NT2/D1 (cell line): ENCODE measurements around the gene RAE1.
A peak's percentile ranks its signal among the peaks of the same experiment; 100 is the strongest.

ENCODE experiments used
- DNase-seq: peaks from one replicate; pipeline ENCODE4 v3.0.0-alpha.2; 2011; ENCODE audit warnings: low read depth, low spot score
- H3K27me3 ChIP-seq: 2 replicates; pipeline ENCODE4 v1.6.0; 2011; ENCODE audit warnings: mild to moderate bottlenecking; ENCODE audit not compliant: insufficient read length, insufficient read depth
- H3K36me3 ChIP-seq: 2 replicates; pipeline ENCODE4 v1.6.1; 2011; ENCODE audit warnings: mild to moderate bottlenecking, low read length, mixed read lengths; ENCODE audit not compliant: insufficient read depth, insufficient read length
- H3K4me1 ChIP-seq: 2 replicates; pipeline ENCODE4 v1.5.1; 2011; ENCODE audit not compliant: insufficient read depth, insufficient read length
- H3K4me3 ChIP-seq: 2 replicates; pipeline ENCODE4 v1.5.1; 2011; ENCODE audit warnings: low read depth; ENCODE audit not compliant: insufficient read length
- H3K9ac ChIP-seq: 2 replicates; pipeline ENCODE4 v1.6.0; 2011; ENCODE audit warnings: low read depth; ENCODE audit not compliant: insufficient read length
- H3K9me3 ChIP-seq: 2 replicates; pipeline ENCODE4 v1.5.1; 2011; ENCODE audit warnings: mild to moderate bottlenecking, low read length; ENCODE audit not compliant: insufficient read depth
- SUZ12 ChIP-seq: IDR thresholded peaks from 2 replicates; pipeline ENCODE4 v1.6.1; 2011; ENCODE audit not compliant: insufficient read length, insufficient read depth; ENCODE audit errors: extremely low read depth
- YY1 ChIP-seq: IDR thresholded peaks from 2 replicates; pipeline ENCODE4 v1.6.1; 2011; ENCODE audit not compliant: insufficient read length, insufficient read depth
- ZNF274 ChIP-seq: IDR thresholded peaks from 2 replicates; pipeline ENCODE4 v1.6.1; 2011; ENCODE audit warnings: mild to moderate bottlenecking, low read depth, low read length

Gene RAE1

GRCh38 chr20:57410398-57410920 is 59.4 kb downstream of the RAE1 start:
- TF ChIP-seq ZNF274, result no peak
- no peak for TF ChIP-seq YY1
- TF ChIP-seq SUZ12, result no peak

GRCh38 chr20:57410924-57411323 is 59.9 kb downstream of the RAE1 start:
- Histone ChIP-seq H3K9me3 (no peaks in the 10 kb centered on the region), H3K36me3 (peaks cover 40% of the 10 kb centered on the region), H3K4me1 (peaks cover 46% of the 10 kb centered on the region), H3K9ac (no peak overlapping the region), H3K27me3 (no peaks in the 10 kb centered on the region), H3K4me3 (no peak overlapping the region)
- TF ChIP-seq ZNF274 (no peak), YY1 (no peak), SUZ12 (no peak)
- DNase-seq, result no peak

More at GRCh38 chr20:57410398-57410920, 59.4 kb downstream of the RAE1 start:
- H3K9ac ChIP-seq, result peak overlapping the region; percentile 21
- no peaks in the 10 kb centered on the region for H3K9me3 ChIP-seq
- no peak for DNase-seq
- no peak overlapping the region for H3K4me3 ChIP-seq
- H3K4me1 ChIP-seq, result peaks cover 43% of the 10 kb centered on the region
- H3K27me3 ChIP-seq, result no peaks in the 10 kb centered on the region
- H3K36me3 ChIP-seq, result peaks cover 44% of the 10 kb centered on the region

GRCh38 chr20:57411406-57412283 is 60.6 kb downstream of the RAE1 start:
- TF ChIP-seq ZNF274 (no peak), YY1 (no peak), SUZ12 (no peak)
- H3K9me3 ChIP-seq, result no peaks in the 10 kb centered on the region
- no peak for DNase-seq
- no peaks in the 10 kb centered on the region for H3K27me3 ChIP-seq
- H3K4me3 ChIP-seq, result no peak overlapping the region
- H3K9ac ChIP-seq, result no peak overlapping the region
- H3K36me3 ChIP-seq, result peaks cover 34% of the 10 kb centered on the region
- H3K4me1 ChIP-seq, result peaks cover 46% of the 10 kb centered on the region

GRCh38 chr20:57412347-57413029 is 61.4 kb downstream of the RAE1 start:
- Histone ChIP-seq H3K9me3 (no peaks in the 10 kb centered on the region), H3K4me3 (no peak overlapping the region), H3K36me3 (peaks cover 27% of the 10 kb centered on the region), H3K9ac (no peak overlapping the region), H3K4me1 (peaks cover 41% of the 10 kb centered on the region), H3K27me3 (no peaks in the 10 kb centered on the region)
- DNase-seq, result no peak
- no peak for TF ChIP-seq ZNF274
- TF ChIP-seq YY1, result no peak
- no peak for TF ChIP-seq SUZ12

- H3K36me3 ChIP-seq, result peaks cover 12% of the 10 kb centered on the region
- no peak overlapping the region for H3K9ac ChIP-seq
- no peak overlapping the region for H3K4me3 ChIP-seq
- TF ChIP-seq SUZ12, result no peak
- TF ChIP-seq YY1, result no peak
- TF ChIP-seq ZNF274, result no peak
- peaks cover 29% of the 10 kb centered on the region for H3K4me1 ChIP-seq
- no peaks in the 10 kb centered on the region for H3K9me3 ChIP-seq
- no peaks in the 10 kb centered on the region for H3K27me3 ChIP-seq
- DNase-seq, result no peak
These were observed 62.9 kb downstream of the RAE1 start for GRCh38 chr20:57413986-57414385.

GRCh38 chr20:57414867-57415592 is 64.0 kb downstream of the RAE1 start:
- no peak overlapping the region for H3K4me3 ChIP-seq
- DNase-seq, result no peak

More at GRCh38 chr20:57414867-57415592, 64.0 kb downstream of the RAE1 start:
- TF ChIP-seq YY1, result no peak
- TF ChIP-seq SUZ12, result no peak
- TF ChIP-seq ZNF274, result no peak
- Histone ChIP-seq H3K4me1 (peaks cover 23% of the 10 kb centered on the region), H3K9ac (no peak overlapping the region), H3K27me3 (no peaks in the 10 kb centered on the region), H3K9me3 (no peaks in the 10 kb centered on the region), H3K36me3 (peaks cover 6% of the 10 kb centered on the region)
